ENCODE results near the gene CDC40.

GRCh38 chr6:110266996-110267395 lies 86.8 kb downstream of the CDC40 start:
- TF ChIP-seq CTCF (IDR thresholded peaks at IDR 0.05) (no peak), POLR2A (IDR thresholded peaks at IDR 0.05) (no peak)

Data from heart left ventricle (tissue), 13 donors.